GM12865 (cell line): ENCODE measurements around the gene MTCH1.
"Not testable (repeated sequence)": the region's sequence is repeated elsewhere in the genome, so short reads cannot be mapped to it uniquely, and the experiment has no call there.

Source experiments
- DNase-seq: peaks from one replicate; pipeline ENCODE4 v3.0.0; 2010; ENCODE audit warnings: low read depth
- H3K4me3 ChIP-seq: 2 replicates; pipeline ENCODE4 v1.5.1; 2011; ENCODE audit warnings: mild to moderate bottlenecking, low read depth, low read length, control low read depth
- CTCF ChIP-seq: IDR thresholded peaks from 2 replicates; pipeline ENCODE4 v1.5.1; 2011; ENCODE audit warnings: low read length, control low read depth, low read depth, inconsistent platforms; ENCODE audit not compliant: insufficient read depth; ENCODE audit errors: missing control alignments

The MTCH1 gene

GRCh38 chr6:36999061-36999750, 13.2 kb upstream of the MTCH1 start:
- DNase-seq, result no peak
- H3K4me3 ChIP-seq, result no peak overlapping the region
- TF ChIP-seq CTCF, result no peak

GRCh38 chr6:36998723-36999038, 12.7 kb upstream of the MTCH1 start:
- DNase-seq, result no peak
- no peak overlapping the region for H3K4me3 ChIP-seq
- TF ChIP-seq CTCF, result no peak

- no peak for TF ChIP-seq CTCF
- H3K4me3 ChIP-seq, result no peak overlapping the region
- DNase-seq, result no peak
Measured at GRCh38 chr6:36997811-36998722, 12.1 kb upstream of the MTCH1 start.

- not testable (repeated sequence) for H3K4me3 ChIP-seq, DNase-seq
Measured at GRCh38 chr6:36990401-36990800, 4.4 kb upstream of the MTCH1 start.

GRCh38 chr6:36989264-36989663, 3.3 kb upstream of the MTCH1 start:
- no peak for DNase-seq
- TF ChIP-seq CTCF, result no peak
- H3K4me3 ChIP-seq, result no peak overlapping the region

GRCh38 chr6:36986704-36987047, 680 bp upstream of the MTCH1 start:
- no peak for DNase-seq
- no peak for TF ChIP-seq CTCF
- H3K4me3 ChIP-seq, result peak overlapping the region; percentile 98

- no peak for DNase-seq
- no peak for TF ChIP-seq CTCF
- peak overlapping the region; percentile 98 for H3K4me3 ChIP-seq
Measured at GRCh38 chr6:36985417-36985807, 584 bp downstream of the MTCH1 start.
